ENCODE data around the gene NSF.

NSF gene

GRCh38 chr17:46771561-46772474 lies 181.3 kb downstream of the NSF start:
- Histone ChIP-seq H2BK12ac (ENCODE audit: low read length in 2 of 2) (peak overlapping the region in 1 of 2 experiments; percentile 73), H3K79me1 (replicated peaks; ENCODE audit: low read length, poor library complexity, severe bottlenecking) (peaks cover 4% of the 10 kb centered on the region), H3K9me3 (ENCODE audit: control insufficient read depth, low read length) (no peaks in the 10 kb centered on the region), H4K91ac (ENCODE audit: low read length) (no peak overlapping the region), H2AK5ac (ENCODE audit: low read length, severe bottlenecking) (no peak overlapping the region), H3K4me3 (ENCODE audit: insufficient read depth in 1 of 2, low read depth in 1 of 2, low read length in 2 of 2) (peak overlapping the region; percentile 59 to 68), H3K4me2 (ENCODE audit: low read length, poor library complexity, severe bottlenecking) (peak overlapping the region; percentile 86), H2BK15ac (ENCODE audit: low read depth, poor library complexity, severe bottlenecking) (peak overlapping the region; percentile 54), H3K18ac (ENCODE audit: low read depth in 1 of 2, low read length in 2 of 2) (peak overlapping the region in 1 of 2 experiments; percentile 81), H3K14ac (ENCODE audit: low read length in 2 of 2) (no peak overlapping the region), H3K9ac (ENCODE audit: low read length) (no peak overlapping the region), H3K4ac (ENCODE audit: low read depth in 1 of 2, low read length in 2 of 2) (peak overlapping the region in 1 of 2 experiments; percentile 30), H3K4me1 (ENCODE audit: control insufficient read depth, insufficient read depth, low read depth, low read length) (peaks cover 27% of the 10 kb centered on the region), H2BK5ac (ENCODE audit: low read depth, low read length, poor library complexity, severe bottlenecking) (no peak overlapping the region), H2BK120ac (ENCODE audit: low read depth, low read length) (peak overlapping the region; percentile 91), H3K23ac (ENCODE audit: low read length in 2 of 2) (peak overlapping the region in 1 of 2 experiments; percentile 14), H3K27ac (ENCODE audit: low read length, poor library complexity, severe bottlenecking) (no peak overlapping the region), H3K27me3 (ENCODE audit: control insufficient read depth in 1 of 2, insufficient read depth in 1 of 2, low read length in 2 of 2) (peaks cover 0 to 25% of the 10 kb centered on the region in 2 experiments), H3K36me3 (ENCODE audit: control insufficient read depth in 1 of 2, insufficient read depth in 2 of 2, low read depth in 1 of 2, low read length in 2 of 2) (peaks cover 0 to 7% of the 10 kb centered on the region in 2 experiments), H2AFZ (ENCODE audit: low read depth, low read length) (peak overlapping the region; percentile 10), H4K8ac (ENCODE audit: low read length) (peak overlapping the region; percentile 90)
- peak; percentile 32 for DNase-seq
- WGBS = under 1% methylated on average over 90 of the region's 135 CpGs

- Histone ChIP-seq H2BK120ac (ENCODE audit: low read depth, low read length) (no peak overlapping the region), H2AFZ (ENCODE audit: low read depth, low read length) (peak overlapping the region; percentile 10), H3K14ac (ENCODE audit: low read length in 2 of 2) (no peak overlapping the region), H3K27me3 (ENCODE audit: control insufficient read depth in 1 of 2, insufficient read depth in 1 of 2, low read length in 2 of 2) (peaks cover 0 to 29% of the 10 kb centered on the region in 2 experiments), H3K36me3 (ENCODE audit: control insufficient read depth in 1 of 2, insufficient read depth in 2 of 2, low read depth in 1 of 2, low read length in 2 of 2) (peaks cover 0 to 7% of the 10 kb centered on the region in 2 experiments), H2AK5ac (ENCODE audit: low read length, severe bottlenecking) (no peak overlapping the region), H3K23ac (ENCODE audit: low read length in 2 of 2) (peak overlapping the region in 1 of 2 experiments; percentile 43), H3K27ac (ENCODE audit: low read length, poor library complexity, severe bottlenecking) (no peak overlapping the region), H4K8ac (ENCODE audit: low read length) (no peak overlapping the region), H2BK15ac (ENCODE audit: low read depth, poor library complexity, severe bottlenecking) (no peak overlapping the region), H3K79me1 (replicated peaks; ENCODE audit: low read length, poor library complexity, severe bottlenecking) (peaks cover 4% of the 10 kb centered on the region), H3K9me3 (ENCODE audit: control insufficient read depth, low read length) (no peaks in the 10 kb centered on the region), H3K4ac (ENCODE audit: low read depth in 1 of 2, low read length in 2 of 2) (no peak overlapping the region), H3K4me3 (ENCODE audit: insufficient read depth in 1 of 2, low read depth in 1 of 2, low read length in 2 of 2) (peak overlapping the region; percentile 59 to 68), H4K91ac (ENCODE audit: low read length) (no peak overlapping the region), H3K9ac (ENCODE audit: low read length) (no peak overlapping the region), H2BK12ac (ENCODE audit: low read length in 2 of 2) (peak overlapping the region in 1 of 2 experiments; percentile 73), H3K18ac (ENCODE audit: low read depth in 1 of 2, low read length in 2 of 2) (peak overlapping the region in 1 of 2 experiments; percentile 81), H2BK5ac (ENCODE audit: low read depth, low read length, poor library complexity, severe bottlenecking) (no peak overlapping the region), H3K4me2 (ENCODE audit: low read length, poor library complexity, severe bottlenecking) (peak overlapping the region; percentile 86), H3K4me1 (ENCODE audit: control insufficient read depth, insufficient read depth, low read depth, low read length) (peaks cover 28% of the 10 kb centered on the region)
- DNase-seq = peak; percentile 18
- WGBS = 14% methylated on average over 16 of the region's 16 CpGs
Observed at GRCh38 chr17:46772475-46773220, 182.2 kb downstream of the NSF start.

- H3K36me3 ChIP-seq (ENCODE audit: control insufficient read depth in 1 of 2, insufficient read depth in 2 of 2, low read depth in 1 of 2, low read length in 2 of 2) = peaks cover 0 to 5% of the 10 kb centered on the region in 2 experiments
- H3K23ac ChIP-seq (ENCODE audit: low read length in 2 of 2) = no peak overlapping the region
- H3K9ac ChIP-seq (ENCODE audit: low read length) = no peak overlapping the region
- DNase-seq = no peak
- H3K79me1 ChIP-seq (replicated peaks; ENCODE audit: low read length, poor library complexity, severe bottlenecking) = peaks cover 4% of the 10 kb centered on the region
- H2AFZ ChIP-seq (ENCODE audit: low read depth, low read length) = no peak overlapping the region
- H3K4me3 ChIP-seq (ENCODE audit: insufficient read depth in 1 of 2, low read depth in 1 of 2, low read length in 2 of 2) = no peak overlapping the region
- no peak overlapping the region for H2BK5ac ChIP-seq (ENCODE audit: low read depth, low read length, poor library complexity, severe bottlenecking)
- no peaks in the 10 kb centered on the region for H3K9me3 ChIP-seq (ENCODE audit: control insufficient read depth, low read length)
- H2BK120ac ChIP-seq (ENCODE audit: low read depth, low read length) = no peak overlapping the region
- peaks cover 28% of the 10 kb centered on the region for H3K4me1 ChIP-seq (ENCODE audit: control insufficient read depth, insufficient read depth, low read depth, low read length)
- no peak overlapping the region for H3K27ac ChIP-seq (ENCODE audit: low read length, poor library complexity, severe bottlenecking)
- peaks cover 0 to 35% of the 10 kb centered on the region in 2 experiments for H3K27me3 ChIP-seq (ENCODE audit: control insufficient read depth in 1 of 2, insufficient read depth in 1 of 2, low read length in 2 of 2)
- no peak overlapping the region for H2BK12ac ChIP-seq (ENCODE audit: low read length in 2 of 2)
- 47% methylated on average over 6 of the region's 6 CpGs for WGBS
- no peak overlapping the region for H3K4ac ChIP-seq (ENCODE audit: low read depth in 1 of 2, low read length in 2 of 2)
- H4K91ac ChIP-seq (ENCODE audit: low read length) = no peak overlapping the region
- H3K4me2 ChIP-seq (ENCODE audit: low read length, poor library complexity, severe bottlenecking) = no peak overlapping the region
- H3K14ac ChIP-seq (ENCODE audit: low read length in 2 of 2) = no peak overlapping the region
- no peak overlapping the region for H4K8ac ChIP-seq (ENCODE audit: low read length)
- H2AK5ac ChIP-seq (ENCODE audit: low read length, severe bottlenecking) = no peak overlapping the region
- H2BK15ac ChIP-seq (ENCODE audit: low read depth, poor library complexity, severe bottlenecking) = no peak overlapping the region
- no peak overlapping the region for H3K18ac ChIP-seq (ENCODE audit: low read depth in 1 of 2, low read length in 2 of 2)
Observed at GRCh38 chr17:46773221-46773605, 182.7 kb downstream of the NSF start.

GRCh38 chr17:46773676-46774075 lies 183.2 kb downstream of the NSF start:
- H2BK12ac ChIP-seq (ENCODE audit: low read length in 2 of 2) = no peak overlapping the region
- H3K36me3 ChIP-seq (ENCODE audit: control insufficient read depth in 1 of 2, insufficient read depth in 2 of 2, low read depth in 1 of 2, low read length in 2 of 2) = peaks cover 0 to under 1% of the 10 kb centered on the region in 2 experiments
- H4K91ac ChIP-seq (ENCODE audit: low read length) = no peak overlapping the region
- H2AK5ac ChIP-seq (ENCODE audit: low read length, severe bottlenecking) = no peak overlapping the region
- peaks cover 2% of the 10 kb centered on the region for H3K79me1 ChIP-seq (replicated peaks; ENCODE audit: low read length, poor library complexity, severe bottlenecking)
- no peaks in the 10 kb centered on the region for H3K9me3 ChIP-seq (ENCODE audit: control insufficient read depth, low read length)
- H4K8ac ChIP-seq (ENCODE audit: low read length) = no peak overlapping the region
- H3K27ac ChIP-seq (ENCODE audit: low read length, poor library complexity, severe bottlenecking) = no peak overlapping the region
- H2BK15ac ChIP-seq (ENCODE audit: low read depth, poor library complexity, severe bottlenecking) = no peak overlapping the region
- peaks cover 28% of the 10 kb centered on the region for H3K4me1 ChIP-seq (ENCODE audit: control insufficient read depth, insufficient read depth, low read depth, low read length)
- no peak overlapping the region for H3K4me3 ChIP-seq (ENCODE audit: insufficient read depth in 1 of 2, low read depth in 1 of 2, low read length in 2 of 2)
- no peak overlapping the region for H3K9ac ChIP-seq (ENCODE audit: low read length)
- no peak overlapping the region for H3K4me2 ChIP-seq (ENCODE audit: low read length, poor library complexity, severe bottlenecking)
- H3K18ac ChIP-seq (ENCODE audit: low read depth in 1 of 2, low read length in 2 of 2) = no peak overlapping the region
- H2AFZ ChIP-seq (ENCODE audit: low read depth, low read length) = no peak overlapping the region
- peaks cover 0 to 40% of the 10 kb centered on the region in 2 experiments for H3K27me3 ChIP-seq (ENCODE audit: control insufficient read depth in 1 of 2, insufficient read depth in 1 of 2, low read length in 2 of 2)
- no peak overlapping the region for H2BK5ac ChIP-seq (ENCODE audit: low read depth, low read length, poor library complexity, severe bottlenecking)
- 85% methylated on average over 15 of the region's 15 CpGs for WGBS
- H3K14ac ChIP-seq (ENCODE audit: low read length in 2 of 2) = no peak overlapping the region
- DNase-seq = no peak
- no peak overlapping the region for H3K23ac ChIP-seq (ENCODE audit: low read length in 2 of 2)
- H3K4ac ChIP-seq (ENCODE audit: low read depth in 1 of 2, low read length in 2 of 2) = no peak overlapping the region
- H2BK120ac ChIP-seq (ENCODE audit: low read depth, low read length) = no peak overlapping the region

Measured in mesenchymal stem cell (in vitro differentiated cells and primary cell).